Measurements from ENCODE around the gene MAD1L1.
"Not testable (repeated sequence)": the region's sequence is repeated elsewhere in the genome, so short reads cannot be mapped to it uniquely, and the experiment has no call there.

Gene MAD1L1

GRCh38 chr7:2049111-2049781, 183.5 kb downstream of the MAD1L1 start:
- no peak for DNase-seq

GRCh38 chr7:2048531-2048930, 184.2 kb downstream of the MAD1L1 start:
- no peak for DNase-seq

GRCh38 chr7:2048006-2048405, 184.7 kb downstream of the MAD1L1 start:
- no peak for DNase-seq

- DNase-seq, result no peak
Observed at GRCh38 chr7:2046581-2047565, 185.9 kb downstream of the MAD1L1 start.

- DNase-seq, result no peak
Observed at GRCh38 chr7:2045559-2046405, 187.0 kb downstream of the MAD1L1 start.

- no peak for DNase-seq
Observed at GRCh38 chr7:2044883-2045471, 187.8 kb downstream of the MAD1L1 start.

- no peak for DNase-seq
Observed at GRCh38 chr7:2044311-2044882, 188.3 kb downstream of the MAD1L1 start.

- DNase-seq, result no peak
Observed at GRCh38 chr7:2043316-2044039, 189.3 kb downstream of the MAD1L1 start.

GRCh38 chr7:2042650-2043049, 190.1 kb downstream of the MAD1L1 start:
- DNase-seq, result no peak

GRCh38 chr7:2041496-2042367, 191.0 kb downstream of the MAD1L1 start:
- DNase-seq, result no peak

- DNase-seq, result no peak
Observed at GRCh38 chr7:2040893-2041270, 191.9 kb downstream of the MAD1L1 start.

- no peak for DNase-seq
Observed at GRCh38 chr7:2040201-2040892, 192.4 kb downstream of the MAD1L1 start.

GRCh38 chr7:2038931-2039728, 193.6 kb downstream of the MAD1L1 start:
- no peak for DNase-seq

- no peak for DNase-seq
Observed at GRCh38 chr7:2037808-2038522, 194.8 kb downstream of the MAD1L1 start.

- no peak for DNase-seq
Observed at GRCh38 chr7:2037301-2037807, 195.4 kb downstream of the MAD1L1 start.

- no peak for DNase-seq
Observed at GRCh38 chr7:2036786-2037185, 196.0 kb downstream of the MAD1L1 start.

GRCh38 chr7:2036201-2036600, 196.5 kb downstream of the MAD1L1 start:
- not testable (repeated sequence) for DNase-seq

Data from nucleus accumbens (tissue), 56 donors.